HG03039 (cell line): ENCODE results near the gene SLC44A3.
"Not testable (repeated sequence)": the region's sequence is repeated elsewhere in the genome, so short reads cannot be mapped to it uniquely, and the experiment has no call there.

ENCODE experiments used
- ATAC-seq: cut with Tn5 transposase; IDR thresholded peaks from one replicate; pipeline ENCODE4 v1.9.1; 2021; ENCODE audit warnings: mild to moderate bottlenecking, moderate library complexity; ENCODE audit not compliant: unreplicated experiment

SLC44A3 gene

GRCh38 chr1:94928293-94928939 lies 108.3 kb downstream of the SLC44A3 start:
- no peak for ATAC-seq

- no peak for ATAC-seq
Measured at GRCh38 chr1:94929351-94930217, 109.4 kb downstream of the SLC44A3 start.

- no peak for ATAC-seq
Measured at GRCh38 chr1:94931254-94931841, 111.2 kb downstream of the SLC44A3 start.

- ATAC-seq: no peak
Measured at GRCh38 chr1:94934551-94934950, 114.4 kb downstream of the SLC44A3 start.

GRCh38 chr1:94935034-94935433 lies 114.9 kb downstream of the SLC44A3 start:
- ATAC-seq: no peak

GRCh38 chr1:94935476-94935875 lies 115.3 kb downstream of the SLC44A3 start:
- ATAC-seq: no peak

GRCh38 chr1:94936861-94937620 lies 116.9 kb downstream of the SLC44A3 start:
- ATAC-seq: no peak

- no peak for ATAC-seq
Measured at GRCh38 chr1:94937820-94938219, 117.7 kb downstream of the SLC44A3 start.

GRCh38 chr1:94940738-94941137 lies 120.6 kb downstream of the SLC44A3 start:
- no peak for ATAC-seq

GRCh38 chr1:94941480-94941879 lies 121.3 kb downstream of the SLC44A3 start:
- not testable (repeated sequence) for ATAC-seq

GRCh38 chr1:94942171-94943128 lies 122.3 kb downstream of the SLC44A3 start:
- ATAC-seq: no peak
